GM12878 (cell line): ENCODE results near the gene GALNTL6. TPM values are rescaled to one million over a fixed set of nuclear protein-coding genes. Genes with fewer than 3 reads are reported as not detected.

ENCODE experiments used
- ATAC-seq: fragments of 200-7000 bp; cut with Tn5 transposase; 3 replicates; pipeline ENCODE4 v1.9.1; 2020; ENCODE audit warnings: mild to moderate bottlenecking, moderate library complexity
- BruUV-seq: library from RNA; stranded (reverse); fragments of 400-500 nt; replicated peaks from 2 replicates; lab custom pipeline; 2021; lab: Mats Ljungman, UMichigan
- CTCF ChIA-PET: fragments of 300-600 bp; sonication (Branson Sonifier 250); formaldehyde crosslinking; extraction: SDS; loops from one replicate; lab custom pipeline; 2021; ENCODE audit warnings: inconsistent platforms; lab: Yijun Ruan, JAX
- POLR2A ChIA-PET: fragments of 350-600 bp; formaldehyde crosslinking; extraction: SDS; loops from one replicate; lab custom pipeline; 2021; ENCODE audit warnings: inconsistent platforms; lab: Charles Lee
- RAD21 ChIA-PET: fragments of 300-600 bp; sonication (Branson Sonifier 250); formaldehyde crosslinking; loops from one replicate; lab custom pipeline; 2023; ENCODE audit warnings: antibody characterized with exemption; ENCODE audit not compliant: unreplicated experiment; lab: Charles Lee
- SMC1A ChIA-PET: fragments of 300-600 bp; sonication (Branson Sonifier 250); formaldehyde crosslinking; loops from one replicate; lab custom pipeline; 2023; ENCODE audit not compliant: unreplicated experiment, uncharacterized antibody; lab: Charles Lee
- DNase-seq: peaks from one replicate; pipeline ENCODE4 v3.0.0-alpha.2; 2011; ENCODE audit warnings: low read depth, low spot score
- FAIRE-seq: peaks from 3 replicates; lab custom pipeline; 2011; peaks lifted over from hg19 to GRCh38; lab: Jason Lieb, UNC
- H2AFZ ChIP-seq: 2 replicates; pipeline ENCODE4 v1.6.0; 2011; ENCODE audit warnings: low read depth, low read length, control low read depth; ENCODE audit not compliant: control insufficient read depth
- H3K27ac ChIP-seq: 2 replicates; pipeline ENCODE4 v1.5.1; 2011; ENCODE audit warnings: control low read depth; ENCODE audit not compliant: control insufficient read depth, insufficient read depth
- H3K27me3 ChIP-seq, 2 experiments: replicated peaks in 1 of 2; 2 replicates each; pipeline versions ENCODE4 v1.6.0 to v1.6.1; 2011; ENCODE audit warnings: low read length in 1 of 2; ENCODE audit not compliant: control insufficient read depth in 2 of 2, insufficient read depth in 2 of 2
- H3K36me3 ChIP-seq, 2 experiments: 2 replicates each; pipeline ENCODE4 v1.5.1; 2011; ENCODE audit warnings: low read length in 1 of 2; ENCODE audit not compliant: control insufficient read depth in 2 of 2, insufficient read depth in 2 of 2
- H3K4me1 ChIP-seq: 2 replicates; pipeline ENCODE4 v1.6.1; 2011; ENCODE audit warnings: mild to moderate bottlenecking, low read length, moderate library complexity, mixed read lengths; ENCODE audit not compliant: control insufficient read depth, insufficient read depth
- H3K4me2 ChIP-seq: 2 replicates; pipeline ENCODE4 v1.6.0; 2011; ENCODE audit warnings: control low read depth; ENCODE audit not compliant: control insufficient read depth, insufficient read depth
- H3K4me3 ChIP-seq: fragments of 200-600 bp; sonication (generic); 2 replicates; pipeline ENCODE4 v1.5.1; 2016
- H3K79me2 ChIP-seq: 2 replicates; pipeline ENCODE4 v1.6.0; 2011; ENCODE audit warnings: low read length; ENCODE audit not compliant: control insufficient read depth, insufficient read depth
- H3K9ac ChIP-seq: 2 replicates; pipeline ENCODE4 v1.8.0; 2011; ENCODE audit warnings: low read length, control low read depth, mixed read lengths; ENCODE audit not compliant: control insufficient read depth, insufficient read depth
- H3K9me3 ChIP-seq: replicated peaks from 3 replicates; pipeline ENCODE4 v1.5.1; 2011; ENCODE audit warnings: mild to moderate bottlenecking, low read length; ENCODE audit not compliant: control insufficient read depth, insufficient read depth
- H4K20me1 ChIP-seq: 2 replicates; pipeline ENCODE4 v1.6.0; 2011; ENCODE audit not compliant: control insufficient read depth, insufficient read depth
- BCLAF1 ChIP-seq: fragments of 450-650 bp; IDR thresholded peaks from 2 replicates; pipeline ENCODE4 v1.6.1; 2017; ENCODE audit warnings: antibody characterized with exemption, mild to moderate bottlenecking, moderate library complexity
- CEBPB ChIP-seq, 2 experiments: fragments of 150-350 bp in 1 of 2; IDR thresholded peaks; 2 replicates each; pipeline ENCODE4 v1.6.1; 2012 to 2014; ENCODE audit warnings: low read depth in 2 of 2, low read length in 2 of 2, borderline replicate concordance in 1 of 2, inconsistent platforms in 1 of 2
- EGR1 ChIP-seq, 2 experiments: IDR thresholded peaks; 1 replicate in 1 of 2; 2 replicates in 1 of 2; pipeline ENCODE4 v1.6.1; 2011 to 2012; ENCODE audit warnings: low read depth in 2 of 2, low read length in 2 of 2, borderline replicate concordance in 1 of 2, mild to moderate bottlenecking in 1 of 2, moderate library complexity in 1 of 2
- ETV6 ChIP-seq, 2 experiments: fragments of 450-650 bp in 1 of 2; IDR thresholded peaks in 1 of 2; conservative IDR thresholded peaks in 1 of 2; 2 replicates each; pipeline ENCODE4 v1.6.1; 2014; ENCODE audit warnings: antibody characterized with exemption in 1 of 2, borderline replicate concordance in 1 of 2, low read depth in 1 of 2, mild to moderate bottlenecking in 1 of 2, moderate library complexity in 1 of 2
- HDAC2 ChIP-seq: fragments of 200-600 bp; sonication (generic); IDR thresholded peaks from 2 replicates; pipeline ENCODE4 v1.6.1; 2017
- IKZF2 ChIP-seq, 2 experiments: fragments of 450-650 bp; IDR thresholded peaks; 2 replicates each; pipeline ENCODE4 v1.6.1; 2017; ENCODE audit warnings: mild to moderate bottlenecking in 2 of 2, moderate library complexity in 2 of 2
- MXI1 ChIP-seq: fragments of 150-350 bp; IDR thresholded peaks from 2 replicates; pipeline ENCODE4 v1.6.1; 2011; ENCODE audit warnings: low read depth, mild to moderate bottlenecking, inconsistent platforms, low read length, improper control_type of control experiment
- NBN ChIP-seq: fragments of 450-650 bp; IDR thresholded peaks from 2 replicates; pipeline ENCODE4 v1.6.1; 2016
- NR2C1 ChIP-seq: fragments of 450-650 bp; IDR thresholded peaks from 2 replicates; pipeline ENCODE4 v1.6.1; 2017; ENCODE audit warnings: antibody characterized with exemption, mild to moderate bottlenecking, moderate library complexity
- PBX3 ChIP-seq: IDR thresholded peaks from 2 replicates; pipeline ENCODE4 v1.6.1; 2011; ENCODE audit warnings: mild to moderate bottlenecking, low read depth, low read length, moderate library complexity; ENCODE audit not compliant: insufficient replicate concordance
- RAD51 ChIP-seq: fragments of 450-650 bp; IDR thresholded peaks from 2 replicates; pipeline ENCODE4 v1.6.1; 2016; ENCODE audit warnings: moderate library complexity, mild to moderate bottlenecking, inconsistent platforms
- RBBP5 ChIP-seq: fragments of 200-600 bp; sonication (generic); conservative IDR thresholded peaks from 2 replicates; pipeline ENCODE4 v1.6.1; 2016
- SIN3A ChIP-seq: IDR thresholded peaks from 2 replicates; pipeline ENCODE4 v1.6.1; 2012; ENCODE audit warnings: low read depth, low read length, improper control_type of control experiment
- USF1 ChIP-seq: IDR thresholded peaks from 2 replicates; pipeline ENCODE4 v1.6.1; 2011; ENCODE audit warnings: borderline replicate concordance, low read depth, mild to moderate bottlenecking, moderate library complexity, mixed read lengths, low read length; ENCODE audit not compliant: insufficient read depth; ENCODE audit errors: extremely low read length
- USF2 ChIP-seq: IDR thresholded peaks from 2 replicates; pipeline ENCODE4 v1.6.1; 2011; ENCODE audit warnings: low read depth, low read length, improper control_type of control experiment, borderline replicate concordance
- YBX1 ChIP-seq: fragments of 450-650 bp; IDR thresholded peaks from 2 replicates; pipeline ENCODE4 v1.6.1; 2016; ENCODE audit warnings: antibody characterized with exemption
- WGBS: methylation state at CpG from one replicate; pipeline ENCODE4 v1.1.6; 2016; ENCODE audit warnings: low lambda C conversion rate; ENCODE audit not compliant: insufficient replicate concordance, insufficient coverage; ENCODE audit errors: missing lambda C conversion rate; 5-methylcytosine and 5-hydroxymethylcytosine counted together
- in situ Hi-C: fragments of 300-500 bp; cut with MboI; formaldehyde crosslinking; loops from 9 replicates; pipeline ENCODE4 v1.14.3; 2018; ENCODE audit warnings: mixed read lengths
- intact Hi-C: fragments of 100-400 bp; cut with micrococcal nuclease; formaldehyde crosslinking; loops from one replicate; pipeline ENCODE4 v1.14.2; 2022; ENCODE audit not compliant: unreplicated experiment
- polyA plus RNA-seq, 11 experiments: library from polyadenylated mRNA; depleted of rRNA in 4 of 11; unstranded in 6 of 11; stranded (reverse) in 5 of 11; fragments of >200 nt; fragmentation: Nextera tagmentation in 4 of 11; fragmentation: Illumina TruSeq in 1 of 11; extraction: Ambion mirVana in 4 of 11; extraction: Trizol in 1 of 11; gene quantifications; 1 replicate in 1 of 11; 2 replicates in 10 of 11; pipeline versions ENCODE4 v1.2.1 to v1.2.3, GENCODE V29; 2011 to 2016; ENCODE audit warnings: inconsistent platforms in 2 of 11, missing spikeins in 2 of 11, low read depth in 1 of 11
- total RNA-seq, 4 experiments: library from RNA; depleted of rRNA in 3 of 4; stranded (reverse); fragments of >200 nt in 3 of 4; fragmentation: Illumina TruSeq in 1 of 4; extraction: Trizol in 1 of 4; gene quantifications; 2 replicates each; pipeline versions ENCODE4 v1.2.1 to v1.2.3, GENCODE V29; 2013 to 2021

The GALNTL6 gene
- total and polyA plus RNA-seq, 10 of the 15 experiments (the other 5 are each of a cell fraction or from before 2014, with no cell fraction given), result 0.01 to 0.29 TPM; not detected in 8

GRCh38 chr4:172845281-172845680, 1032.1 kb downstream of the GALNTL6 start:
- TF ChIP-seq RBBP5, result no peak
- TF ChIP-seq USF1, result no peak
- TF ChIP-seq HDAC2, result no peak
- TF ChIP-seq MXI1, result no peak
- TF ChIP-seq EGR1 (IDR thresholded peaks at IDR 0.05; ENCODE audit: borderline replicate concordance in 1 of 2, low read depth in 2 of 2, low read length in 2 of 2), result no peak
- TF ChIP-seq RAD51, result no peak
- no peak for TF ChIP-seq NR2C1
- TF ChIP-seq YBX1, result no peak
- no peak for TF ChIP-seq ETV6 (conservative IDR thresholded peaks at IDR 0.05 in 1 of 2, IDR thresholded peaks at IDR 0.05 in 1 of 2; ENCODE audit: borderline replicate concordance in 1 of 2, low read depth in 1 of 2)
- TF ChIP-seq IKZF2 (IDR thresholded peaks at IDR 0.05), result no peak
- no peak for TF ChIP-seq USF2
- TF ChIP-seq PBX3, result no peak
- no peak for TF ChIP-seq NBN
- TF ChIP-seq SIN3A, result no peak
- no peak for TF ChIP-seq CEBPB (IDR thresholded peaks at IDR 0.05; ENCODE audit: borderline replicate concordance in 1 of 2, low read depth in 2 of 2, low read length in 2 of 2)
- no peak for TF ChIP-seq BCLAF1
- WGBS, result 62% methylated on average over 3 of the region's 3 CpGs
- POLR2A ChIA-PET, result no interaction called here
- BruUV-seq, result no TSS peak
- Histone ChIP-seq H3K4me1 (no peaks in the 10 kb centered on the region), H3K9me3 (no peaks in the 10 kb centered on the region), H2AFZ (no peak overlapping the region), H3K9ac (no peak overlapping the region), H4K20me1 (no peaks in the 10 kb centered on the region), H3K36me3 (no peaks in the 10 kb centered on the region), H3K79me2 (no peaks in the 10 kb centered on the region), H3K27ac (no peak overlapping the region), H3K4me3 (no peak overlapping the region), H3K27me3 (no peaks in the 10 kb centered on the region), H3K4me2 (no peak overlapping the region)
- intact Hi-C loops (no loop called here), in situ Hi-C loops (no loop called here)
- no peak for ATAC-seq
- CTCF ChIA-PET, result no interaction called here
- RAD21 ChIA-PET, result no interaction called here
- no peak for DNase-seq
- SMC1A ChIA-PET, result no interaction called here
- no peak for FAIRE-seq
